ENCODE measurements around the gene TCERG1L.
"Not testable (repeated sequence)": the region's sequence is repeated elsewhere in the genome, so short reads cannot be mapped to it uniquely, and the experiment has no call there.

The TCERG1L gene

GRCh38 chr10:131145756-131146155 is 165.8 kb downstream of the TCERG1L start:
- no peak for DNase-seq (ENCODE audit: low read depth, low spot score)

GRCh38 chr10:131144711-131145375 is 166.7 kb downstream of the TCERG1L start:
- no peak for DNase-seq (ENCODE audit: low read depth, low spot score)

- DNase-seq (ENCODE audit: low read depth, low spot score): no peak
Measured at GRCh38 chr10:131144196-131144595, 167.3 kb downstream of the TCERG1L start.

GRCh38 chr10:131143425-131144165 is 167.9 kb downstream of the TCERG1L start:
- DNase-seq (ENCODE audit: low read depth, low spot score): no peak

GRCh38 chr10:131142517-131143380 is 168.8 kb downstream of the TCERG1L start:
- no peak for DNase-seq (ENCODE audit: low read depth, low spot score)

- no peak for DNase-seq (ENCODE audit: low read depth, low spot score)
Measured at GRCh38 chr10:131141645-131142516, 169.6 kb downstream of the TCERG1L start.

GRCh38 chr10:131141207-131141606 is 170.3 kb downstream of the TCERG1L start:
- DNase-seq (ENCODE audit: low read depth, low spot score): no peak

GRCh38 chr10:131140606-131141005 is 170.9 kb downstream of the TCERG1L start:
- DNase-seq (ENCODE audit: low read depth, low spot score): no peak

GRCh38 chr10:131137223-131137622 is 174.3 kb downstream of the TCERG1L start:
- no peak for DNase-seq (ENCODE audit: low read depth, low spot score)

GRCh38 chr10:131136336-131136735 is 175.2 kb downstream of the TCERG1L start:
- not testable (repeated sequence) for DNase-seq (ENCODE audit: low read depth, low spot score)

GRCh38 chr10:131135716-131136115 is 175.8 kb downstream of the TCERG1L start:
- DNase-seq (ENCODE audit: low read depth, low spot score): no peak

GRCh38 chr10:131134651-131135050 is 176.9 kb downstream of the TCERG1L start:
- no peak for DNase-seq (ENCODE audit: low read depth, low spot score)

GRCh38 chr10:131134001-131134576 is 177.4 kb downstream of the TCERG1L start:
- DNase-seq (ENCODE audit: low read depth, low spot score): no peak

GRCh38 chr10:131132681-131133080 is 178.8 kb downstream of the TCERG1L start:
- no peak for DNase-seq (ENCODE audit: low read depth, low spot score)

GRCh38 chr10:131131726-131132591 is 179.6 kb downstream of the TCERG1L start:
- DNase-seq (ENCODE audit: low read depth, low spot score): no peak

GRCh38 chr10:131130025-131130424 is 181.5 kb downstream of the TCERG1L start:
- no peak for DNase-seq (ENCODE audit: low read depth, low spot score)

- no peak for DNase-seq (ENCODE audit: low read depth, low spot score)
Measured at GRCh38 chr10:131129544-131129943, 182.0 kb downstream of the TCERG1L start.

- DNase-seq (ENCODE audit: low read depth, low spot score): no peak
Measured at GRCh38 chr10:131128731-131129130, 182.8 kb downstream of the TCERG1L start.

GRCh38 chr10:131127610-131128009 is 183.9 kb downstream of the TCERG1L start:
- DNase-seq (ENCODE audit: low read depth, low spot score): no peak

GRCh38 chr10:131127138-131127589 is 184.4 kb downstream of the TCERG1L start:
- no peak for DNase-seq (ENCODE audit: low read depth, low spot score)
